Osteocyte (in vitro differentiated cells): ENCODE data around the gene AXIN2. TPM values are rescaled to one million over a fixed set of nuclear protein-coding genes. Genes with fewer than 3 reads are reported as not detected.

ENCODE experiments used
- DNase-seq: peaks from one replicate; pipeline ENCODE4 v3.0.0; 2021; ENCODE audit warnings: mixed read lengths; ENCODE audit not compliant: unreplicated experiment; ENCODE audit errors: extremely low spot score
- H3K27ac Mint-ChIP-seq: one replicate; pipeline ENCODE4 v1.8.0; 2021; ENCODE audit warnings: mild to moderate bottlenecking, mixed read lengths; ENCODE audit not compliant: unreplicated experiment
- H3K27me3 Mint-ChIP-seq: one replicate; pipeline ENCODE4 v1.8.0; 2021; ENCODE audit warnings: mixed read lengths; ENCODE audit not compliant: unreplicated experiment
- H3K36me3 Mint-ChIP-seq: one replicate; pipeline ENCODE4 v1.8.0; 2021; ENCODE audit warnings: mixed read lengths; ENCODE audit not compliant: unreplicated experiment
- H3K4me1 Mint-ChIP-seq: one replicate; pipeline ENCODE4 v1.8.0; 2021; ENCODE audit warnings: mixed read lengths; ENCODE audit not compliant: unreplicated experiment
- H3K4me3 Mint-ChIP-seq: one replicate; pipeline ENCODE4 v1.8.0; 2021; ENCODE audit warnings: mild to moderate bottlenecking, moderate library complexity, mixed read lengths; ENCODE audit not compliant: unreplicated experiment
- H3K9me3 Mint-ChIP-seq: one replicate; pipeline ENCODE4 v1.8.0; 2021; ENCODE audit warnings: mixed read lengths; ENCODE audit not compliant: unreplicated experiment
- CTCF ChIP-seq: fragments of 200-600 bp; sonication (generic); IDR thresholded peaks from 2 replicates; pipeline ENCODE4 v1.5.0; 2021; ENCODE audit warnings: antibody characterized with exemption, mild to moderate bottlenecking, moderate library complexity
- total RNA-seq: library from RNA; stranded (reverse); gene quantifications from 2 replicates; pipeline ENCODE4 v1.2.1, GENCODE V29; 2021

AXIN2 gene
- total RNA-seq, 1 donor from 2014 or later, result 16.6 TPM

GRCh38 chr17:65551267-65552040 lies 10.0 kb downstream of the AXIN2 start:
- no peak for TF ChIP-seq CTCF
- Mint-ChIP-seq H3K4me3 (no peak overlapping the region), H3K9me3 (no peaks in the 10 kb centered on the region), H3K4me1 (peaks cover 42% of the 10 kb centered on the region), H3K27ac (no peak overlapping the region), H3K27me3 (no peaks in the 10 kb centered on the region), H3K36me3 (peaks cover 34% of the 10 kb centered on the region)
- DNase-seq, result no peak

GRCh38 chr17:65550758-65551157 lies 10.7 kb downstream of the AXIN2 start:
- TF ChIP-seq CTCF, result no peak
- Mint-ChIP-seq H3K9me3 (no peaks in the 10 kb centered on the region), H3K27me3 (no peaks in the 10 kb centered on the region), H3K27ac (no peak overlapping the region), H3K36me3 (peaks cover 38% of the 10 kb centered on the region), H3K4me3 (no peak overlapping the region), H3K4me1 (peaks cover 42% of the 10 kb centered on the region)
- no peak for DNase-seq

- Mint-ChIP-seq H3K36me3 (peaks cover 38% of the 10 kb centered on the region), H3K9me3 (no peaks in the 10 kb centered on the region), H3K4me3 (no peak overlapping the region), H3K27me3 (no peaks in the 10 kb centered on the region), H3K27ac (no peak overlapping the region), H3K4me1 (peaks cover 42% of the 10 kb centered on the region)
- no peak for TF ChIP-seq CTCF
- DNase-seq, result no peak
Observed at GRCh38 chr17:65550075-65550662, 11.3 kb downstream of the AXIN2 start.

- no peak for TF ChIP-seq CTCF
- Mint-ChIP-seq H3K36me3 (peaks cover 45% of the 10 kb centered on the region), H3K9me3 (no peaks in the 10 kb centered on the region), H3K27ac (no peak overlapping the region), H3K4me3 (no peak overlapping the region), H3K27me3 (no peaks in the 10 kb centered on the region), H3K4me1 (peaks cover 30% of the 10 kb centered on the region)
- DNase-seq, result no peak
Observed at GRCh38 chr17:65548269-65548969, 13.0 kb downstream of the AXIN2 start.

GRCh38 chr17:65547253-65547670 lies 14.2 kb downstream of the AXIN2 start:
- Mint-ChIP-seq H3K4me1 (peaks cover 24% of the 10 kb centered on the region), H3K27ac (no peak overlapping the region), H3K4me3 (no peak overlapping the region), H3K9me3 (no peaks in the 10 kb centered on the region), H3K27me3 (no peaks in the 10 kb centered on the region), H3K36me3 (peaks cover 44% of the 10 kb centered on the region)
- TF ChIP-seq CTCF, result no peak
- no peak for DNase-seq
